Erythroblast (primary cell): ENCODE measurements around the gene BLNK.

Source experiments
- GATA1 ChIP-seq: IDR thresholded peaks from 2 replicates; pipeline ENCODE4 v1.6.1; 2011; ENCODE audit warnings: low read depth, mild to moderate bottlenecking, control low read depth, low read length, moderate library complexity
- POLR2A ChIP-seq: IDR thresholded peaks from 2 replicates; pipeline ENCODE4 v1.6.1; 2011; ENCODE audit warnings: mild to moderate bottlenecking, low read length

DNA sequence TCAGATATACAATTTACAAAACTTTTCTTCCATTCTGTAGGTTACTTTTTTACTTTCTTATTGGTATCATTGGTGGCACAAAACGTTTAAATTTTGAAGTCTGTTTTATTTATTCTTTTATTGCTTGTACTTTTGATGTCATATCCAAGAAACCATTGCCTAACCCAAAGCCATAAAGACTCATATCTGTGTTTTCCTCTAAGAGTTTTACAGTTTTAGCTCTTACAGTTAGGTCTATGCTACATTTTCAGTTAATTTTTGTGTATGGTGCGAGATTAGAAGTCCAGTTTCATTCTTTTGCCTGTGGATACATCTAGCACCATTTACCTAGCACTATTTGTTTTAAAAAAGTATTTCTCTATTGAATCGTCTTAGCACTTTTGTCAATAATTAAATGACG lies 53.7 kb downstream of the BLNK start:
- TF ChIP-seq POLR2A (no peak), GATA1 (no peak)
